ENCODE measurements around the gene COG6. TPM values are rescaled to one million over a fixed set of nuclear protein-coding genes. Genes with fewer than 3 reads are reported as not detected.

COG6 gene
- total and polyA plus RNA-seq, 2 experiments from 2014 or later, result 35.2 to 40.4 TPM

DNA sequence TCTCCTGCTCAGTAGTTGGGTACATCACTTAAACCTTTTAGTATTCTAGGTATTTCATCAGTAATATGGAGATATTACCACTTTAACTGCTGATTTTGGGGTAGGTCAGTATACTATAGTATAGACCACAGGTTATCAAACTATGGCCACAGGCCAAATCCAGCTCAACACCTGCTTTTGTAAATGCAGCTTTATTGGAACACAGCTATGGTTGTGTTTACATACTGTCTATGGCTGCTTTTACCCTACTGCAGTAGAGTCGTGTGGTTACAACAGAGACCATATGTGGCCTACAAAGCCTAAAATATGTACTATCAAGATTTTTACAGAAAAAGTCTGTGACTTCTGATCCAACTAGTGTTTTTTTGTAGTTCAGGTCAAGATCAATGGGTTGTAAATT lies 10.3 kb downstream of the COG6 start:
- in situ Hi-C loops (cut with MboI), result no loop called here
- 60 to 72% methylated on average over 1 of the region's 1 CpG for WGBS, 2 experiments (ENCODE audit: low coverage in 1 of 2, low lambda C conversion rate in 2 of 2, missing lambda C conversion rate in 2 of 2)
- Histone ChIP-seq H3K4me2 (ENCODE audit: unreplicated experiment) (no peak overlapping the region), H4K20me1 (ENCODE audit: insufficient read depth) (no peaks in the 10 kb centered on the region), H3K4me3 (no peak overlapping the region), H3K27me3 (replicated peaks; ENCODE audit: insufficient read depth) (no peaks in the 10 kb centered on the region), H3K9me2 (ENCODE audit: insufficient read depth) (no peaks in the 10 kb centered on the region), H3K79me2 (ENCODE audit: insufficient read depth) (peaks cover 12% of the 10 kb centered on the region), H2AFZ (no peak overlapping the region), H3K36me3 (ENCODE audit: low read depth) (peaks cover 22% of the 10 kb centered on the region), H3K27ac (no peak overlapping the region), H3K9ac (no peak overlapping the region), H3F3A (ENCODE audit: insufficient read depth) (0 out of 2 replicates have a peak, but pooled peaks cover 3% of the 10 kb centered on the region), H3K9me3 (ENCODE audit: low read depth) (no peaks in the 10 kb centered on the region), H3K4me1 (ENCODE audit: insufficient read depth) (peaks cover 4% of the 10 kb centered on the region; the same call in 1 of the 2 replicates)
- no peak for DNase-seq
- TF ChIP-seq EZH2 (IDR thresholded peaks at IDR 0.05; ENCODE audit: insufficient read depth, poor library complexity, severe bottlenecking), result no peak

DNA sequence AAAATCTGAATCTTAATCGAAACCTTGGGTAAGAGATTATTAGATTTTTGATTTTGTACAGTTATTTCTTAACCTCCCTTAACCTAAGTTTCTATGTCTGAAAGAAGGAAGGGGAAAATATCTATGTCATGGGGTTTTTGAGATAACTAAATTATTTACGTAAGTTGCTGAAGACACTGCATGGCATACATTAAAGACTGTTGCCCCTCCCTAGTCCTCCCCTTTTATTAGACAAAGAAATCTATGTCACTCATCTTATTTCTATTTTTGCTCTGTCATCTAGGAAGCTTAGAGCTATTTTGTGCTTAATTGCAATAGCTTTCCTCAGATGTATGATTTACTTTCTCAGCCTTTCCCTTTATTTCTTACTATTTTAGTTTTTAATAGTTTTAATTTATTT lies 15.0 kb downstream of the COG6 start:
- Histone ChIP-seq H3K79me2 (ENCODE audit: insufficient read depth) (no peaks in the 10 kb centered on the region), H3K4me1 (ENCODE audit: insufficient read depth) (no peaks in the 10 kb centered on the region), H3K9me3 (ENCODE audit: low read depth) (no peaks in the 10 kb centered on the region), H3K27me3 (replicated peaks; ENCODE audit: insufficient read depth) (no peaks in the 10 kb centered on the region), H3K36me3 (ENCODE audit: low read depth) (peaks cover 8% of the 10 kb centered on the region), H3F3A (ENCODE audit: insufficient read depth) (0 out of 2 replicates have a peak, but pooled peaks cover 7% of the 10 kb centered on the region), H3K4me3 (no peak overlapping the region), H2AFZ (no peak overlapping the region), H3K27ac (no peak overlapping the region), H3K9ac (no peak overlapping the region), H3K9me2 (ENCODE audit: insufficient read depth) (no peaks in the 10 kb centered on the region), H3K4me2 (ENCODE audit: unreplicated experiment) (no peak overlapping the region), H4K20me1 (ENCODE audit: insufficient read depth) (no peaks in the 10 kb centered on the region)
- TF ChIP-seq EZH2 (IDR thresholded peaks at IDR 0.05; ENCODE audit: insufficient read depth, poor library complexity, severe bottlenecking) (no peak), EZH2phosphoT487 (IDR thresholded peaks at IDR 0.05; ENCODE audit: insufficient read depth, low read depth) (no peak)
- in situ Hi-C loops (cut with MboI), result no loop called here
- WGBS, 2 experiments (ENCODE audit: low coverage in 1 of 2, low lambda C conversion rate in 2 of 2, missing lambda C conversion rate in 2 of 2), result 99 to 100% methylated on average over 2 of the region's 2 CpGs
- no peak for DNase-seq

DNA sequence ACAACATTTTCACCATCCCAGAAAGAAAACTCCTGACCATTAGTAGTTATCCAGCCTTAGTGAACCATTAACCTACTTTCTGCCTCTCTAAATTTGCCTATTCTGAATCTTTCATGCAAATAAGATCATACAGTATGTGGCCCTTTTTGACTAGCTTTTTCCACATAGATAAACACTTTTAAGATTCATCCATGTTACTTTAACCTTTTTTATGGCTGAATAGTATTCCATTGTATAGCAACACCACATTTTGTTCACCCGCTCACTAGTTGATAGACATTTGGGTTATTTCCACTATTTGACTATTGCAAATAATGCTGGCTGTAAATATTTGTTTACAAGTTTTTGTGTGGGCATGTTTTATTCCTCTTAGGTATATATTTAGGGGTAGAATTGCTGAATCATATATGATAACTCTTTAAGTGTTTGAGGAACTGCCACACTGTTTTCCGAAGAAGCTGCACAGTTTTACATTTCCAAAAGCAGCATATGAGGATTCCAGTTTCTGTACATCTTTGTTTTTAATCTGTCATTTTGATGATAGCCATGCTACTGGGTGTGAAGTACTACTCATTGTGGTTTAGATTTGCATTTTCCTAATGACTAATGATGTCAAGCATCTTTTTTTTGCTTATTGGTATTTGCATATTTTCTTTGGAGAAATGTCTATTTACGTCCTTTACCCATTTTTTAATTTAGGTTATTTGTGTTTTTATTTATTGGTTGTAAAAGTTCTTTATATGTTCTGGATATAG lies 17.1 kb downstream of the COG6 start:
- Histone ChIP-seq H3K79me2 (ENCODE audit: insufficient read depth) (0 out of 2 replicates have a peak, but pooled peaks cover 3% of the 10 kb centered on the region), H3K36me3 (ENCODE audit: low read depth) (peaks cover 4% of the 10 kb centered on the region), H3K9me3 (ENCODE audit: low read depth) (no peaks in the 10 kb centered on the region), H3K4me2 (ENCODE audit: unreplicated experiment) (no peak overlapping the region), H4K20me1 (ENCODE audit: insufficient read depth) (no peaks in the 10 kb centered on the region), H3K4me3 (no peak overlapping the region), H3K27me3 (replicated peaks; ENCODE audit: insufficient read depth) (no peaks in the 10 kb centered on the region), H3F3A (ENCODE audit: insufficient read depth) (0 out of 2 replicates have a peak, but pooled peaks cover 7% of the 10 kb centered on the region), H3K4me1 (ENCODE audit: insufficient read depth) (peaks cover 3% of the 10 kb centered on the region), H2AFZ (no peak overlapping the region), H3K9ac (no peak overlapping the region), H3K9me2 (ENCODE audit: insufficient read depth) (no peaks in the 10 kb centered on the region), H3K27ac (no peak overlapping the region)
- no peak for DNase-seq
- in situ Hi-C loops (cut with MboI), result no loop called here
- 97 to 99% methylated on average over 3 of the region's 3 CpGs for WGBS, 2 experiments (ENCODE audit: low coverage in 1 of 2, low lambda C conversion rate in 2 of 2, missing lambda C conversion rate in 2 of 2)
- TF ChIP-seq EZH2phosphoT487 (IDR thresholded peaks at IDR 0.05; ENCODE audit: insufficient read depth, low read depth), result no peak

DNA sequence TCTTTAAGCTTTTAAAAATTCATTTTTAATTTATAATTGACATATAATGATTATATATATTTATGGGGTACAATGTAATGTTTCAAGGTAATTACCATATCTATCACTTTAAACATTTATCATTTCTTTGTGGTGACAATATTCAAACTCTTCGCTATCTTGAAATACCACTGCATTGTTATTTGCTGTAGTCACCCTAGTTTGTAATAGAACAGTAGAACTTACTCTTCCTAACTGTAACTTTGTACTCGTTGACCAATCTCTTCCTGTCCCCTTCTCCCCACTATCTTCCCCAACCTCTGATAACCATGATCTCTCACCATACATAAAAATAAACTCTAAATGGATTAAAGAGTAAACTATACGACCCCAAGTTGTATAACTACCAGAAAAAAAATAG lies 20.4 kb downstream of the COG6 start:
- no peak overlapping the region for H3K4me3 ChIP-seq
- H3K9me3 ChIP-seq (ENCODE audit: low read depth), result no peaks in the 10 kb centered on the region
- no peak overlapping the region for H3K4me2 ChIP-seq (ENCODE audit: unreplicated experiment)
- H3K27ac ChIP-seq, result no peak overlapping the region
- H2AFZ ChIP-seq, result no peak overlapping the region
- no peaks in the 10 kb centered on the region for H3K27me3 ChIP-seq (replicated peaks; ENCODE audit: insufficient read depth)
- TF ChIP-seq EZH2phosphoT487 (IDR thresholded peaks at IDR 0.05; ENCODE audit: insufficient read depth, low read depth) (no peak), EZH2 (IDR thresholded peaks at IDR 0.05; ENCODE audit: insufficient read depth, poor library complexity, severe bottlenecking) (no peak)
- H3K79me2 ChIP-seq (ENCODE audit: insufficient read depth), result 0 out of 2 replicates have a peak, but pooled peaks cover 3% of the 10 kb centered on the region
- in situ Hi-C loops (cut with MboI), result loop anchor here (25.0 kb wide), 1 partner anchor 1011 kb away; no protein-coding TSS in a partner anchor
- H3K36me3 ChIP-seq (ENCODE audit: low read depth), result peaks cover 30% of the 10 kb centered on the region
- 55 to 58% methylated on average over 3 of the region's 3 CpGs for WGBS, 2 experiments (ENCODE audit: low coverage in 1 of 2, low lambda C conversion rate in 2 of 2, missing lambda C conversion rate in 2 of 2)
- H3K4me1 ChIP-seq (ENCODE audit: insufficient read depth), result peaks cover 3% of the 10 kb centered on the region
- no peak overlapping the region for H3K9ac ChIP-seq
- H4K20me1 ChIP-seq (ENCODE audit: insufficient read depth), result no peaks in the 10 kb centered on the region
- peak; percentile 5 for DNase-seq
- no peaks in the 10 kb centered on the region for H3K9me2 ChIP-seq (ENCODE audit: insufficient read depth)
- H3F3A ChIP-seq (ENCODE audit: insufficient read depth), result 0 out of 2 replicates have a peak, but pooled peaks cover 4% of the 10 kb centered on the region

Data from GM23248 (cell line).